Chondrocyte (in vitro differentiated cells): ENCODE results near the gene AP1S1. TPM values are rescaled to one million over a fixed set of nuclear protein-coding genes. Genes with fewer than 3 reads are reported as not detected.

Experiments used
- DNase-seq: peaks from one replicate; pipeline ENCODE4 v3.0.0; 2021; ENCODE audit warnings: mixed read lengths, low spot score
- H3K27ac Mint-ChIP-seq: one replicate; pipeline ENCODE4 v1.8.0; 2021; ENCODE audit warnings: mild to moderate bottlenecking, moderate library complexity, mixed read lengths; ENCODE audit not compliant: unreplicated experiment
- H3K27me3 Mint-ChIP-seq: 2 replicates; pipeline ENCODE4 v1.8.0; 2021; ENCODE audit warnings: low read depth, mixed read lengths
- H3K36me3 Mint-ChIP-seq: 2 replicates; pipeline ENCODE4 v1.8.0; 2021; ENCODE audit warnings: low read depth, mixed read lengths
- H3K4me1 Mint-ChIP-seq: 2 replicates; pipeline ENCODE4 v1.8.0; 2021; ENCODE audit warnings: low read depth, mild to moderate bottlenecking, mixed read lengths
- H3K4me3 Mint-ChIP-seq: one replicate; pipeline ENCODE4 v1.8.0; 2021; ENCODE audit warnings: mild to moderate bottlenecking, moderate library complexity, mixed read lengths; ENCODE audit not compliant: unreplicated experiment
- H3K9me3 Mint-ChIP-seq: 2 replicates; pipeline ENCODE4 v1.8.0; 2021; ENCODE audit warnings: low read depth, mixed read lengths
- CTCF ChIP-seq: fragments of 200-600 bp; sonication (generic); IDR thresholded peaks from 2 replicates; pipeline ENCODE4 v1.5.0; 2021; ENCODE audit warnings: antibody characterized with exemption, mild to moderate bottlenecking, moderate library complexity
- total RNA-seq: library from RNA; stranded (reverse); gene quantifications from 3 replicates; pipeline ENCODE4 v1.2.1, GENCODE V29; 2021

Gene AP1S1
- total RNA-seq, 1 donor from 2014 or later, result 60.4 TPM

GRCh38 chr7:101172854-101173751 lies 18.8 kb downstream of the AP1S1 start:
- Mint-ChIP-seq H3K4me1 (peaks cover 39% of the 10 kb centered on the region), H3K27ac (peak overlapping the region; percentile 54), H3K9me3 (no peaks in the 10 kb centered on the region), H3K36me3 (no peaks in the 10 kb centered on the region), H3K27me3 (peaks cover 80% of the 10 kb centered on the region), H3K4me3 (peak overlapping the region; percentile 63)
- no peak for DNase-seq
- no peak for TF ChIP-seq CTCF

- peaks cover 38% of the 10 kb centered on the region for H3K4me1 Mint-ChIP-seq
- H3K27me3 Mint-ChIP-seq, result peaks cover 77% of the 10 kb centered on the region
- H3K4me3 Mint-ChIP-seq, result peak overlapping the region; percentile 63
- TF ChIP-seq CTCF, result no peak
- no peaks in the 10 kb centered on the region for H3K9me3 Mint-ChIP-seq
- H3K27ac Mint-ChIP-seq, result peak overlapping the region; percentile 49
- H3K36me3 Mint-ChIP-seq, result no peaks in the 10 kb centered on the region
- no peak for DNase-seq
Observed at GRCh38 chr7:101173752-101174244, 19.5 kb downstream of the AP1S1 start.

DNA sequence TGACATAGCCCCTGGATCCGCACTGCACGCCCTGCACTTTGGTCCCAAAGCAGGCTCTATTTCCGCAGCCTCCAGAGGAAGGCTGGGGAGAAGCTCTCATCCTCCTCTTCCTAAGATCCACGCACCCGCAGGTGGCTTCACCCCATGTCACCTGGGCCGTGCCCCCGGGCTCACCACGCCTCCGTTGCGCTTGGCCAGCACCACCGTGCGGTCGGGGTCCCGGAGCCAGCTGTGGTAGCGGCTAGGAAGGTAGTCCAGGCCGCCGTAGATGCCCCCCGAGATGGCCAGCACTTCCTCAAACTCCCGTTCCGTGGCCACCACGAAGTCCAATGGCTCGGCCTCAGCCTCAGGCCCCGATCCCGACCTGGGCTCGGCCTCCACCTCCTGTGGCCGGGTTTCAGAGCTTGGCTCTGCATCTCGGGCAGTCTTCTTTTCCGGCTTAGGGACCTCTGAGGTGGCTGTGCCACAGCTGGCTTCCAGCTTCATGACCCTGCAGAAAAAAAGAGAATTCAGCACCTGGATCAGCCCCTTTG lies 20.1 kb downstream of the AP1S1 start:
- H3K4me3 Mint-ChIP-seq, result peak overlapping the region; percentile 63
- DNase-seq, result no peak
- H3K27me3 Mint-ChIP-seq, result peaks cover 77% of the 10 kb centered on the region
- H3K36me3 Mint-ChIP-seq, result no peaks in the 10 kb centered on the region
- H3K4me1 Mint-ChIP-seq, result peaks cover 42% of the 10 kb centered on the region
- H3K27ac Mint-ChIP-seq, result peak overlapping the region; percentile 30
- H3K9me3 Mint-ChIP-seq, result no peaks in the 10 kb centered on the region
- TF ChIP-seq CTCF, result no peak

DNA sequence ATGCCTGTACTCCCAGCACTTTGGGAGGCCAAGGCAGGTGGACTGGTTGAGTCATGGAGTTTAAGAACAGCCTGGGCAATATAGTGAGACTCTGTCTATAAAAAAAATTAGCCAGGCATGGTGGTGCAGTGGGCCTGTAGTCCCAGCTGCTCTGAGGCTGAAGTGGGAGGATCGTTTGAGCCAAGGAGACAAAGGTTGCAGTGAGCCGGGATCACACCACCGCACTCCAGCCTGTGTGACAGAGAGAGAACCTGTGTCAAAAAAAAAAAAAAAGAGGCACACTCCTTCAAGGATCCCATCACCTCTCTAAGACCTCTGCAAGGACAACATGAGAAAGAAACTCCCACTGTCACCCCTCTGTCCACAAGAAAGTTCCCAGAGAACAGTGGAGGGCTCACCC lies 21.4 kb downstream of the AP1S1 start:
- no peak for DNase-seq
- Mint-ChIP-seq H3K4me3 (no peak overlapping the region), H3K27ac (no peak overlapping the region), H3K4me1 (peaks cover 37% of the 10 kb centered on the region), H3K9me3 (no peaks in the 10 kb centered on the region), H3K27me3 (peaks cover 72% of the 10 kb centered on the region), H3K36me3 (no peaks in the 10 kb centered on the region)
- TF ChIP-seq CTCF, result no peak

DNA sequence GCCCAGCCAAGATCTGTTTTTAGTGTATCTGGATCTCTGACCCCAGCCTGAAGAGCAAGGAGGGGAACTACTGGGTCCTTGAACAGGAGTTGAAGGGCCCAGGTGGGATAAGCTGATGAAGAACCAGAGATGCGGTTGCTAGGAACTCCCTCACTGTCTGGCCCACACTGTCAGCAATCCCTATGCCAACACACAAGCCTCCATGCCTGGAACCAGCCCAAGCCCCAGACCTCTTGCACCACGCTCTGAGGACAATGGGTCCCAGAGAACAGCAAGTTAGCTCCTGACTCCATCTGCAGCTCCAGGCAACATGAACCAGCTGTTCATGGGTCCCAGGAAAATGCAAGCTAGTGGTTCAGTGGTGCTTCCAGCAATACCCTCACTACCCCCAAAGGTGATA lies 23.4 kb downstream of the AP1S1 start:
- Mint-ChIP-seq H3K4me3 (no peak overlapping the region), H3K4me1 (peaks cover 25% of the 10 kb centered on the region), H3K27me3 (peaks cover 62% of the 10 kb centered on the region), H3K9me3 (no peaks in the 10 kb centered on the region), H3K36me3 (no peaks in the 10 kb centered on the region), H3K27ac (no peak overlapping the region)
- DNase-seq, result no peak
- TF ChIP-seq CTCF, result no peak
